ENCODE data around the gene MPC1. TPM values are rescaled to one million over a fixed set of nuclear protein-coding genes. Genes with fewer than 3 reads are reported as not detected.

Gene MPC1
- total and polyA plus RNA-seq, 11 donors: 213 to 796 (median 542) TPM

DNA sequence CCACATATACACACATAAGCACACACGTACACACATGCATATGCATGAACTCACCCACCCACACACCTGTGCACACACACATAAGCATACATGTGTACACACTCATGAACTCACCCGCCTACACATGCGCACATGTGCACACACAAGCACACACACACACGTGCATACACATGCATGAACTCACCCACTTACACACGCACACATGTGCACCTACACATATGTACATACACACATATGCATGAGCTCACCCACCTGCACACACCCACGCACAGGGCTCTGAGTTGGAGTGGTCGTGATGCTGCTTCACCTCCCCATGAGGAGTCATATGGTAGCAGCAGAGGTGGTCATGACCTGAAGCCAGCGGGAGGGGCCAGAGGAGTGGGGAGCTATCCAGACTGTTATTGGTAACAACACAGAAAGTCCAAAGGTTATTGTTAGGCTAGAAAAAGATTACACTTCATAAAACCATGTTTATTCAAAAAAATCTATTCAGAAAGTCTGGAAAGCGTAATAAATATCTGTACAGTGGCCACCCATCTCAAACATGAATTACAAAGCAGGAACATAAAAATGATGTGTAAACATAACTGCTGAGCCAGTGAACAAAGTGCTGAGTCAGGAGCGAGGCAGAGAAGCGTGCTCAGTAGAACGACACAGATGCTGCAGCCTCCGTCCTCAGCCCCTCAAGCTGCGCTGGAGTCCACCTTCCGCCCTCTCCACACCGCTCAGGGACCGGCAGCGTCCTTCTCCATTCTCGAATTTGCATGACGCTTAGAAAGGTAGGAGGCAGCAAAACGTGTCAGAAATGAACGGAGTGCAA, 26.4 kb upstream of the MPC1 start:
- ATAC-seq (peak in 2 of 4 donors; percentile 19 to 23), DNase-seq (no peak)
- intact Hi-C loops (cut with DNase I): no loop called here
- 85 to 91% (median 88%) methylated on average over 22 of the region's 22 CpGs for WGBS, 4 donors
- Histone ChIP-seq H3K27me3 (no peaks in the 10 kb centered on the region), H3K4me1 (no peaks in the 10 kb centered on the region), H3K4me3 (no peak overlapping the region), H3K9me3 (no peaks in the 10 kb centered on the region), H3K27ac (no peak overlapping the region), H3K36me3 (peaks cover 0 to 34% (median 26%) of the 10 kb centered on the region in 9 donors)
- TF ChIP-seq, protein P1, sequence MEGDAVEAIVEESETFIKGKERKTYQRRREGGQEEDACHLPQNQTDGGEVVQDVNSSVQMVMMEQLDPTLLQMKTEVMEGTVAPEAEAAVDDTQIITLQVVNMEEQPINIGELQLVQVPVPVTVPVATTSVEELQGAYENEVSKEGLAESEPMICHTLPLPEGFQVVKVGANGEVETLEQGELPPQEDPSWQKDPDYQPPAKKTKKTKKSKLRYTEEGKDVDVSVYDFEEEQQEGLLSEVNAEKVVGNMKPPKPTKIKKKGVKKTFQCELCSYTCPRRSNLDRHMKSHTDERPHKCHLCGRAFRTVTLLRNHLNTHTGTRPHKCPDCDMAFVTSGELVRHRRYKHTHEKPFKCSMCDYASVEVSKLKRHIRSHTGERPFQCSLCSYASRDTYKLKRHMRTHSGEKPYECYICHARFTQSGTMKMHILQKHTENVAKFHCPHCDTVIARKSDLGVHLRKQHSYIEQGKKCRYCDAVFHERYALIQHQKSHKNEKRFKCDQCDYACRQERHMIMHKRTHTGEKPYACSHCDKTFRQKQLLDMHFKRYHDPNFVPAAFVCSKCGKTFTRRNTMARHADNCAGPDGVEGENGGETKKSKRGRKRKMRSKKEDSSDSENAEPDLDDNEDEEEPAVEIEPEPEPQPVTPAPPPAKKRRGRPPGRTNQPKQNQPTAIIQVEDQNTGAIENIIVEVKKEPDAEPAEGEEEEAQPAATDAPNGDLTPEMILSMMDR (IDR thresholded peaks at IDR 0.05): no peak
- TF ChIP-seq POLR2A (IDR thresholded peaks at IDR 0.05): no peak

DNA sequence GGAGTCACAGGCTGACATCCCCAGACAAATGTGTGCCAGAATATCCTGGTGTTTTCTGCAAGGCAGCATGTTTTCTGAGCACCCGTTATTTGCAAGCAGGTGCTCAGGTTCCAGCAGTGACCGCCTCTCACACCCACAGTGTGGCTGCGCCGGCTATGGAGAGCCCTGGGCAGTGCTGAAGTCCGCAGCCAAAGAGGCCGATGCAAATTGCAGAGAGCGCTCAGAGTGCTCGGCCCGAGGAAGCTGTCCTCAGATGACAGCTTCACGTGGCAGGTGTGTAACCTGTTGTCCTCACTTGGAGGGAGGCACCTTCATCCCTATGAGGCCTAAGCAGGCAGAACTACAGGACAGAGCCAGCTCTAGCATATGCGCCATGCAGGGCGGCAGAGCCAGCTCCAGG, 23.5 kb upstream of the MPC1 start:
- Histone ChIP-seq H3K27me3 (peaks cover 0 to 6% (median 0%) of the 10 kb centered on the region in 9 donors), H3K4me3 (no peak overlapping the region), H3K9me3 (no peaks in the 10 kb centered on the region), H3K36me3 (peaks cover 0 to 8% (median 0%) of the 10 kb centered on the region in 9 donors), H3K27ac (no peak overlapping the region), H3K4me1 (no peaks in the 10 kb centered on the region)
- WGBS, 4 donors: 83 to 100% (median 91%) methylated on average over 1 to 12 of the region's 12 CpGs
- DNase-seq (no peak), ATAC-seq (no peak)
- TF ChIP-seq POLR2A (IDR thresholded peaks at IDR 0.05): no peak
- TF ChIP-seq, protein P1 (IDR thresholded peaks at IDR 0.05): no peak
- intact Hi-C loops (cut with DNase I): no loop called here

DNA sequence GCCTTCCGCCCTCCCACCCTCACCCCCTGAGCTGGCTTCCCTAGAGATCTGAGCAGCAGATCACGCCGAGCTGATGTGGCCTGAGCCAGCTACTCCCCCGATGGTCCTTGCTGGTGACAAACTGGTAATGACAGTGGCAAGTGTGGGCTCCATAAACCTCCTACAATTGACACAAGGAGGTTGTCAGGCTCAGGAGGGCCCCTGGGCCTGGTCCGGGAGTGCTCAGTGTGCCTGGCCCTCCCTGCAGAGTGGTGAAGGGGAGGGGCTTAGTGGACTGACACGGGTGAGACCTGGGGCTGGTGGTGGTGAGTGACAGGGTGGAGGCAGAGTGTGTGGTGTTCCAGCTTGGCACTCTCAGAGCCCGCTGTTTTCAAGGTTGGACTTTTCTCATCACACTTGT, 22.6 kb upstream of the MPC1 start:
- intact Hi-C loops (cut with DNase I): no loop called here
- no peak overlapping the region for H3K4me3 ChIP-seq
- ATAC-seq: no peak
- no peak for DNase-seq
- H3K27ac ChIP-seq: no peak overlapping the region
- H3K4me1 ChIP-seq: no peaks in the 10 kb centered on the region
- H3K9me3 ChIP-seq: no peaks in the 10 kb centered on the region
- no peak for TF ChIP-seq POLR2A (IDR thresholded peaks at IDR 0.05)
- TF ChIP-seq, protein P1 (IDR thresholded peaks at IDR 0.05): no peak
- H3K27me3 ChIP-seq: peaks cover 0 to 6% (median 0%) of the 10 kb centered on the region in 9 donors
- H3K36me3 ChIP-seq: peaks cover 0 to 6% (median 0%) of the 10 kb centered on the region in 9 donors
- 68 to 73% (median 70%) methylated on average over 5 to 7 of the region's 7 CpGs for WGBS, 4 donors

DNA sequence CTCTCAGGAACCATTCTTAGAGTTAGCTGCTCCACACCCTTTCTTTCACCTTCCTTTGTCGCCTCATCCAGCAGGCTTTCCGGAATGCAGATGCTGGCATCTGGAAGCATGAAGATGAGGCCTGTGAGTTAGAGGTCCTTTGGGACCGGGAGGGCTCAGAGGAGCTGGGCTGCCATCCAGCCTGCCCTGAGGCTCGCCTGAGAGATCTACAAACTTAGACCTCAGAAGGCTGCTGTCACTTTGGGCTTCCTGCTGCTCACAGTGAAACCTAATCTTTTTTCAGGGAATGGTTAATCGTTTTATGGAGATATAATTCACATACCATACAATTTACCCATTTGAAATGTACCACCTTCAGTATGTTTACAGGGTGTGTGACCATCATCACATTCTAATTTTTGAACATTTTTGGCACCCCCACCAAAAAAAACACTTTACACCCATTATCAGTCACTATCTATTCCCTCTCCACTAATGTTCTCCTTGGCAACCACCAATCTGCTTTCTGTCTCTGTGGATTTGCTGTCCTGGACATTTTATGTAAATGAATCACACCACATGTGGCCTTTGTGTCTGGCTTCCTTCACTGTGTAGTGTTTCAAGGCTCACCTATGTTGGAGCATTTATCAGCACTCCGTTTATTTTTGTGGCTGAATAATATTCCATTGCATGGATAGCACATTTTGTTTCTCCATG, 20.0 kb upstream of the MPC1 start:
- Histone ChIP-seq H3K27me3 (peaks cover 0 to 6% (median 0%) of the 10 kb centered on the region in 9 donors), H3K9me3 (no peaks in the 10 kb centered on the region), H3K27ac (no peak overlapping the region), H3K4me1 (no peaks in the 10 kb centered on the region), H3K4me3 (no peak overlapping the region), H3K36me3 (no peaks in the 10 kb centered on the region)
- no peak for DNase-seq
- intact Hi-C loops (cut with DNase I): loop anchor here in 7 of 10 donors (5.0 kb wide), 4 partner anchors 90 to 515 kb away; no protein-coding TSS in a partner anchor
- ATAC-seq: no peak
- WGBS, 4 donors: 42 to 46% (median 43%) methylated on average over 6 of the region's 6 CpGs
- TF ChIP-seq POLR2A (IDR thresholded peaks at IDR 0.05): no peak
- TF ChIP-seq, protein P1 (IDR thresholded peaks at IDR 0.05): no peak

Data from heart left ventricle (tissue), 16 donors.